SK-N-SH treated with all-trans-retinoic acid at 6 μM for 48 hours (cell line): ENCODE results near the gene RNASE7.

Experiments
- ATAC-seq: fragments of 200-7000 bp; cut with Tn5 transposase; 3 replicates; pipeline ENCODE4 v1.9.1; 2020; ENCODE audit warnings: mild to moderate bottlenecking, moderate library complexity
- ARNTL ChIP-seq: fragments of 450-650 bp; formaldehyde crosslinking; IDR thresholded peaks from 2 replicates; pipeline ENCODE4 v1.5.0; 2020; ENCODE audit warnings: low read depth, mild to moderate bottlenecking, moderate library complexity, borderline replicate concordance
- BACH2 ChIP-seq: fragments of 250-450 bp; sonication (Bioruptor Pico); IDR thresholded peaks from 2 replicates; pipeline ENCODE4 v1.9.0; 2021; ENCODE audit warnings: mild to moderate bottlenecking, borderline replicate concordance
- CREB5 ChIP-seq: fragments of 250-450 bp; sonication (Bioruptor Pico); IDR thresholded peaks from 2 replicates; pipeline ENCODE4 v1.5.1; 2020; ENCODE audit warnings: low read depth, mild to moderate bottlenecking, moderate library complexity
- CSDC2 ChIP-seq: fragments of 250-450 bp; sonication (Bioruptor Pico); IDR thresholded peaks from 2 replicates; pipeline ENCODE4 v1.5.0; 2020; ENCODE audit warnings: mild to moderate bottlenecking, moderate library complexity
- CSRNP3 ChIP-seq: fragments of 250-450 bp; sonication (Bioruptor Pico); IDR thresholded peaks from 2 replicates; pipeline ENCODE4 v1.5.1; 2021; ENCODE audit warnings: mild to moderate bottlenecking, moderate library complexity
- ESRRG ChIP-seq: fragments of 250-450 bp; sonication (Bioruptor Pico); IDR thresholded peaks from 2 replicates; pipeline ENCODE4 v1.6.1; 2021; ENCODE audit warnings: mild to moderate bottlenecking
- GLIS3 ChIP-seq: fragments of 250-450 bp; sonication (Bioruptor Pico); IDR thresholded peaks from 2 replicates; pipeline ENCODE4 v1.5.0; 2020; ENCODE audit warnings: mild to moderate bottlenecking, moderate library complexity
- ISL1 ChIP-seq: fragments of 250-450 bp; sonication (Bioruptor Pico); IDR thresholded peaks from 2 replicates; pipeline ENCODE4 v2.1.2; 2022; ENCODE audit warnings: mild to moderate bottlenecking, moderate library complexity
- OSR1 ChIP-seq: fragments of 250-450 bp; sonication (Bioruptor Pico); IDR thresholded peaks from 2 replicates; pipeline ENCODE4 v1.8.0; 2022; ENCODE audit warnings: moderate library complexity, mild to moderate bottlenecking, inconsistent platforms
- PATZ1 ChIP-seq: fragments of 250-450 bp; sonication (Bioruptor Pico); IDR thresholded peaks from 2 replicates; pipeline ENCODE4 v1.8.0; 2020; ENCODE audit warnings: mild to moderate bottlenecking, moderate library complexity, borderline replicate concordance
- PPARA ChIP-seq: fragments of 250-450 bp; sonication (Bioruptor Pico); IDR thresholded peaks from 2 replicates; pipeline ENCODE4 v1.5.0; 2020; ENCODE audit warnings: mild to moderate bottlenecking, borderline replicate concordance
- RARB ChIP-seq: fragments of 250-450 bp; sonication (Bioruptor Pico); IDR thresholded peaks from 2 replicates; pipeline ENCODE4 v1.8.0; 2021; ENCODE audit warnings: mild to moderate bottlenecking, moderate library complexity
- SNAI2 ChIP-seq: fragments of 250-450 bp; sonication (Bioruptor Pico); IDR thresholded peaks from 2 replicates; pipeline ENCODE4 v1.5.0; 2020; ENCODE audit warnings: mild to moderate bottlenecking, moderate library complexity
- TCF4 ChIP-seq: fragments of 250-450 bp; sonication (Bioruptor Pico); IDR thresholded peaks from 2 replicates; pipeline ENCODE4 v1.8.0; 2021; ENCODE audit warnings: mild to moderate bottlenecking, moderate library complexity, borderline replicate concordance
- TOX ChIP-seq: fragments of 250-450 bp; sonication (Bioruptor Pico); IDR thresholded peaks from 2 replicates; pipeline ENCODE4 v1.8.0; 2021; ENCODE audit warnings: mild to moderate bottlenecking, moderate library complexity, borderline replicate concordance
- ZC3H10 ChIP-seq: fragments of 250-450 bp; sonication (Bioruptor Pico); IDR thresholded peaks from 2 replicates; pipeline ENCODE4 v1.5.1; 2021; ENCODE audit warnings: mild to moderate bottlenecking, moderate library complexity
- ZFP3 ChIP-seq: fragments of 250-450 bp; sonication (Bioruptor Pico); IDR thresholded peaks from 2 replicates; pipeline ENCODE4 v1.5.0; 2020; ENCODE audit warnings: mild to moderate bottlenecking, moderate library complexity
- ZFP30 ChIP-seq: fragments of 450-650 bp; formaldehyde crosslinking; IDR thresholded peaks from 2 replicates; pipeline ENCODE4 v1.5.0; 2022; ENCODE audit warnings: mild to moderate bottlenecking, moderate library complexity
- ZNF565 ChIP-seq: fragments of 450-650 bp; formaldehyde crosslinking; conservative IDR thresholded peaks from 2 replicates; pipeline ENCODE4 v1.5.0; 2020; ENCODE audit warnings: low read depth, mild to moderate bottlenecking, moderate library complexity
- ZNF70 ChIP-seq: fragments of 450-650 bp; formaldehyde crosslinking; IDR thresholded peaks from 2 replicates; pipeline ENCODE4 v1.5.0; 2020; ENCODE audit warnings: mild to moderate bottlenecking, moderate library complexity
- ZNF8 ChIP-seq: fragments of 450-650 bp; formaldehyde crosslinking; IDR thresholded peaks from 2 replicates; pipeline ENCODE4 v1.5.0; 2020; ENCODE audit warnings: mild to moderate bottlenecking, moderate library complexity
- TF ChIP-seq, protein P1 (sequence below): fragments of 250-450 bp; sonication (Bioruptor Pico); IDR thresholded peaks from 2 replicates; pipeline ENCODE4 v1.8.0; 2021; ENCODE audit warnings: low read depth, mild to moderate bottlenecking, moderate library complexity, borderline replicate concordance

Gene RNASE7

GRCh38 chr14:20998674-20999366, 43.3 kb upstream of the RNASE7 start, which contains the start of gene SLC39A2:
Gene SLC39A2, plus strand, starts transcription at chr14:20999293. Its CDS starts 154 bp downstream, at chr14:20999447.
- TF ChIP-seq ZNF8 (CRISPR knock-in tag) (no peak), ESRRG (CRISPR knock-in tag) (no peak), CSDC2 (no peak), RARB (CRISPR knock-in tag) (no peak), CREB5 (CRISPR knock-in tag) (no peak), CSRNP3 (CRISPR knock-in tag) (no peak), TOX (CRISPR knock-in tag) (no peak), BACH2 (CRISPR knock-in tag) (no peak), ZNF70 (CRISPR knock-in tag) (no peak), ZFP30 (CRISPR knock-in tag) (no peak), GLIS3 (CRISPR knock-in tag) (no peak), TCF4 (CRISPR knock-in tag) (no peak), ARNTL (CRISPR knock-in tag) (no peak), ZC3H10 (CRISPR knock-in tag) (no peak)
- TF ChIP-seq, protein P1, sequence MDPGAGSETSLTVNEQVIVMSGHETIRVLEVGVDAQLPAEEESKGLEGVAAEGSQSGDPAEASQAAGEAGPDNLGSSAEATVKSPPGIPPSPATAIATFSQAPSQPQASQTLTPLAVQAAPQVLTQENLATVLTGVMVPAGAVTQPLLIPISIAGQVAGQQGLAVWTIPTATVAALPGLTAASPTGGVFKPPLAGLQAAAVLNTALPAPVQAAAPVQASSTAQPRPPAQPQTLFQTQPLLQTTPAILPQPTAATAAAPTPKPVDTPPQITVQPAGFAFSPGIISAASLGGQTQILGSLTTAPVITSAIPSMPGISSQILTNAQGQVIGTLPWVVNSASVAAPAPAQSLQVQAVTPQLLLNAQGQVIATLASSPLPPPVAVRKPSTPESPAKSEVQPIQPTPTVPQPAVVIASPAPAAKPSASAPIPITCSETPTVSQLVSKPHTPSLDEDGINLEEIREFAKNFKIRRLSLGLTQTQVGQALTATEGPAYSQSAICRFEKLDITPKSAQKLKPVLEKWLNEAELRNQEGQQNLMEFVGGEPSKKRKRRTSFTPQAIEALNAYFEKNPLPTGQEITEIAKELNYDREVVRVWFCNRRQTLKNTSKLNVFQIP, result no peak
- peak; percentile 69 for ATAC-seq

DNA sequence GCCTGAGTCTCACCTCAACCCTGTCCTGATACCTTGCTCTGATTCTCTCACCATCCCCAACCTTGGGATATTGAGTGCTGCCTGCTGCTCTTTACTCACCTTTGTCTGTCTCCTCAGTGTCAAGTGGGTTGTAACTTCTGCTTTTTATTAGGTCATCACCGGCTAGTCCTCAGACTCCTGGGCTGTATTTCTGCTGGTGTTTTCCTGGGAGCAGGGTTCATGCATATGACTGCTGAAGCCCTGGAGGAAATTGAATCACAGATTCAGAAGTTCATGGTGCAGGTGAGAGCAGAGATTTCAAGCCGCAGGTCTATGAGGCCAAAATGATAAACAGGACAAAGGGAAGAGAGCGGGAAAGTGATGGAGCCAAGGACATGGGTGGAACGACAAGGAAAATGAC, 42.6 kb upstream of the RNASE7 start:
- no peak; the same call in 2 of the 3 replicates for ATAC-seq
- TF ChIP-seq ZNF70 (CRISPR knock-in tag) (no peak), CSRNP3 (CRISPR knock-in tag) (no peak), ZFP3 (CRISPR knock-in tag) (no peak), ZC3H10 (CRISPR knock-in tag) (no peak), PATZ1 (CRISPR knock-in tag) (no peak), ZNF8 (CRISPR knock-in tag) (no peak), PPARA (no peak), BACH2 (CRISPR knock-in tag) (no peak), SNAI2 (CRISPR knock-in tag) (no peak), TOX (CRISPR knock-in tag) (no peak), ISL1 (CRISPR knock-in tag) (no peak), ZNF565 (no peak), OSR1 (no peak), RARB (CRISPR knock-in tag) (no peak), ZFP30 (CRISPR knock-in tag) (no peak), GLIS3 (CRISPR knock-in tag) (no peak)
- TF ChIP-seq, protein P1, result no peak
